Spleen (tissue), 7 donors: Measurements from ENCODE around the gene FLOT2.

Experiments
- CTCF ChIP-seq, 11 experiments: fragments of 200-600 bp in 7 of 11; fragments of 450-650 bp in 4 of 11; sonication (generic) in 4 of 11; IDR thresholded peaks in 8 of 11; conservative IDR thresholded peaks in 3 of 11; 1 replicate in 7 of 11; 2 replicates in 4 of 11; pipeline versions ENCODE4 v1.4.0 to v1.8.0; 2016 to 2021; ENCODE audit warnings: antibody characterized with exemption in 11 of 11, inconsistent platforms in 4 of 11, mild to moderate bottlenecking in 1 of 11
- POLR2A ChIP-seq, 3 donors: fragments of 450-650 bp; IDR thresholded peaks; one replicate each; pipeline ENCODE4 v1.5.1; 2017; ENCODE audit warnings: antibody characterized with exemption in 3 of 3, mild to moderate bottlenecking in 1 of 3
- POLR2AphosphoS5 ChIP-seq, 3 donors: sonication (generic); formaldehyde crosslinking; IDR thresholded peaks; one replicate each; pipeline ENCODE4 v1.5.1; 2017; ENCODE audit warnings: antibody characterized with exemption in 3 of 3
- donor health status: DM: no; HTN: no; CAD: no; lungs with moderate emphysema.
- donor health status: DM: no; HTN: no; CAD: no.
- donor health status: DM: no; HTN: no; CAD: no.

- TF ChIP-seq CTCF (IDR thresholded peaks at IDR 0.05 in 8 of 11, conservative IDR thresholded peaks at IDR 0.05 in 3 of 11) (no peak), POLR2A (IDR thresholded peaks at IDR 0.05) (no peak), POLR2AphosphoS5 (IDR thresholded peaks at IDR 0.05) (peak in 1 of 3 donors; percentile 18)
Observed at GRCh38 chr17:28878981-28879380, 18.6 kb downstream of the FLOT2 start.
